HuH-7 (cell line): ENCODE data around the gene CLPTM1.
"Not testable (repeated sequence)": the region's sequence is repeated elsewhere in the genome, so short reads cannot be mapped to it uniquely, and the experiment has no call there.

Experiments
- DNase-seq: peaks from one replicate; pipeline ENCODE4 v3.0.0; 2011; ENCODE audit warnings: low spot score

Gene CLPTM1

GRCh38 chr19:44975444-44975843, 20.3 kb downstream of the CLPTM1 start:
- no peak for DNase-seq

GRCh38 chr19:44984005-44984404, 28.8 kb downstream of the CLPTM1 start:
- DNase-seq: no peak

DNA sequence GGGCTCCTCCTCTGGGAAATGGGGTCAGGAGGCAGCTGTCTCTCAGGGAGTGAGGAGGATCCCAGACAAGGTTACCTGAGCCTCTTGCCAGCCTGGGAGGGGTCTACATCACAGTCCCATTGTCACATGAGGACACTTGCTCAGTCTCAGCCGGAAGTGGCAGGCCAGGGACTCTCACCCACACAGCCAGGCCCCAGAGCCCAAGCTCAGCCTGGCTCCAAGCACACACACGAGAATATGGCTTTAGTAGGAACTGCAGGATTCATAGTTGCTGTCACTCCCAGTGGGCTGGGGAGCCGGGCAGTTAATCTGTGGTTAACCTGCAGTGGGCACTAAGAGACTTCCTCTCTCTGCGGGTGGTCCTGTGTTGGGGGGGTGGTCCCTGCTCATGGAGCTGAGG, 30.3 kb downstream of the CLPTM1 start:
- DNase-seq: no peak

DNA sequence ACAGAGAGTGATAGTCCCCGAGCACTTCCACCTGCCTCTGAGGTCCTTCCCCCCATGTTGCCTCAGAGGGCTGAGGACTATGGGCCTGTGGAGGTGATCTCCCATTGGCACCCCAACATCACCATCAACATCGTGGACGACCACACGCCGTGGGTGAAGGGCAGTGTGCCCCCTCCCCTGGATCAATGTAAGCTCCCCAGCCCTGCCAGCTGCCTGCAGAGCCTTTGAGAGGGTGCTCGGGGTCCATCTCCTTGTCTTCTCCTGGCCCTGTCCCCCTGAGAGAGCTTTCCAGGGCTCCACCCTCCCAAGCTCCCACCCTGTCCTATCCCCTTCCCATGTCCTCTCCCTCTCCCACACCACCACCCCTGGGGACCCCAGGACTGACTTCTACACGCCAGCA, 31.2 kb downstream of the CLPTM1 start:
- DNase-seq: no peak

DNA sequence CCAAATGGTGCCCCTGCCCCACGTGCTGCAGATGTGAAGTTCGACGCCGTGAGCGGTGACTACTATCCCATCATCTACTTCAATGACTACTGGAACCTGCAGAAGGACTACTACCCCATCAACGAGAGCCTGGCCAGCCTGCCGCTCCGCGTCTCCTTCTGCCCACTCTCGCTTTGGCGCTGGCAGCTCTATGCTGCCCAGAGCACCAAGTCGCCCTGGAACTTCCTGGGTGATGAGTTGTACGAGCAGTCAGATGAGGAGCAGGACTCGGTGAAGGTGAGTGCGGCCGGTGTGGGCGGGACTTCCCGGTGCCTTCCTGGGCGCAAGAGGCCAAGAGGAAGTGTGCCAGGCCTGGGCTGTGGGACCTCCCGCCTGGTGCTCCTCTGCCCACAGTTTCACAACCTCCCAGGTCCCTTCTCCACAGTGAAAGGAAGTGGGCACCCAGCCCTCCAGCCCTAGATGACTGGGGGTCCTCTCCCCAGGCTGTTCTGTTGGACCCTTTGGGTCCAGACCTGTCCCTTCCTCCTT, 32.0 kb downstream of the CLPTM1 start:
- no peak for DNase-seq

DNA sequence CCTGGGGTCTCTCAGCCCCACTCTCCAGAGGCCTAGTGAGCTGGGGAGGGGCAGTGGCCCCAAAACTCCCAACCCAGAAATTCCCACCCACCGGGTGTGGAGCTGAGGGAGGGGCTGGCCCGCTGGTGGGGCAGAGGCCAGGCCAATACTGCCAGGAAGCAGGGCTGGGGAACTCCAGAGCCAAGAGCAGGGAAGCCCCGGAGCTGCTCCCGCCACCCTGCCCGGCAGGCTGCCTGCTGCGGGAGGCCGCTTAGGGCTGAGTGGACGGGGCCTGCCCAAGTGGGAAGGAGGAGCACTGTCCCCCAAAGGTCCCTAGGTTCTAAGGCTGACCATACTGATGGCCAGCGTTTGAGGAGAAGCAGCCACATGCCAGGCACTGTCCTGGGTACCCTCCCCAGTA, 33.1 kb downstream of the CLPTM1 start:
- no peak for DNase-seq

DNA sequence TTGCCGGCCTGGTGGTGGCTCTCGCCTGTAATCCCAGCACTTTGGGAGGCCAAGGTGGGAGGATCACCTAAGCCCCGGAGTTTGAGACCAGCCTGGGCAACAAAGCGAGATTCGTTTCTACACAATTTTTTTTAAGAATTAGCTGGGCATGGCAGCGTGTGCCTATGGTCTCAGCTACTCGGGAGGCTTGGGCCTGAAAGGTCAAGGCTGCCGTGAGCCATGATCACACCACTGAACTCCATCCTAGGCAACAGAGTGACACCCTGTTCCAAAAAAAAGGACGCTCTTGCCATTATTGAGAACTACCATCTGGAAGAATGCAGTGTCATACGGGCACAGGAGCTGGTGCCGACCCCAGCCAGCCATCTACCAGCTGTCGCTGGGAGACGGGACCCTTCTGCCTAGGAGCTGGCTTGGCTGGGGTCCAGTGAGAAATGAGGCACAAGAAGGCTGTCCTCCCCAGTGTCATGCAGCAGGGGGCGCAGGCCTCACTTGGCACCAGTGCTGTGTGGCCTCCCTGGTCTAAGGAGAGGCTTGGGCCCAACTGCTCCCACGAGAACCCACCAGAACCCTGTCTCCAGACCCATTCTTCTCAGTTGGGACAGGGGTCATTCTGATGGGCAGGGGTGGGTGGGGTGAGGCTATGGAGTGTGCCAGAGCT, 33.8 kb downstream of the CLPTM1 start:
- peak; percentile 87 for DNase-seq

GRCh38 chr19:44990459-44990858, 35.3 kb downstream of the CLPTM1 start:
- no peak for DNase-seq

DNA sequence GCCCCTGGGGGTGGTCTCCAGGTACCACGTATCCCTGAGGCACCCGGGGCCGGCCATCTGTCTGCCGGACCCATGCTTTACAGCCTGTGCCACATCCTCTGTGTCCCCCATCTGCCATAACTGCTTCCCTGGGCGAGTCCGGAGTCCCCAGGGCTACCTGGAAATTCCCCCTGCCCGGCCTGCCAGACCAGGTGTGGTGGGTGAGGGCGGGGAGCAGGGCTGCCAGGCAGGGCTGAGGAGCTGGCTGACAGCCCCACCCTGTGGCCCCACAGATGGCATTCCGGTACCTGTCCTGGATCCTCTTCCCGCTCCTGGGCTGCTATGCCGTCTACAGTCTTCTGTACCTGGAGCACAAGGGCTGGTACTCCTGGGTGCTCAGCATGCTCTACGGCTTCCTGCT, 35.8 kb downstream of the CLPTM1 start:
- no peak for DNase-seq

DNA sequence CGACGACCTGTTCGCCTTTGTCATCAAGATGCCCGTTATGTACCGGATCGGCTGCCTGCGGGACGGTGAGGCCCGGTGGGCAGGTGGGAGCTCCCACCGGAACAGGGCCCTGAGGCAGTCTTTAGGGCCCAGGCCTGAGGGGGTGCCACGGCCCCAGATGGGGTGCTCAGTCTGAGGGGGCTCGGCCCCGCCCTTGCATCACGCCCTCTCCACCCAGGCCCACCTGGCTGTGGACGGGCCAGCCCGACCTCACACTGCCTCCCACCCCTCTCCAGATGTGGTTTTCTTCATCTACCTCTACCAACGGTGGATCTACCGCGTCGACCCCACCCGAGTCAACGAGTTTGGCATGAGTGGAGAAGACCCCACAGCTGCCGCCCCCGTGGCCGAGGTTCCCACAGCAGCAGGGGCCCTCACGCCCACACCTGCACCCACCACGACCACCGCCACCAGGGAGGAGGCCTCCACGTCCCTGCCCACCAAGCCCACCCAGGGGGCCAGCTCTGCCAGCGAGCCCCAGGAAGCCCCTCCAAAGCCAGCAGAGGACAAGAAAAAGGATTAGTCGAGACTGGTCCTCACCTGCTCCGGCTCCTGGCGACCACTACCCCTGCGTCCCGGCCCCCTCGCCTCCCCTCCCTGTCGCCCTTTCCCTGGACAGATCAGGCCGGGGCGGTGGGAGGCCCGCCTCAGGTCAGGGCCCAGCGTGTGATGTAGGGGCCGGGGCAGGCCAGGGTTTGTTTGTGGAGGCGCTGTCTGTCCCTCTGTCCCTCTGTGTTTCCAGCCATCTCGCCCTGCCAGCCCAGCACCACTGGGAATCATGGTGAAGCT, 37.4 kb downstream of the CLPTM1 start:
- DNase-seq: no peak

GRCh38 chr19:44993526-44993925, 38.3 kb downstream of the CLPTM1 start:
- no peak for DNase-seq

GRCh38 chr19:44993926-44994537, 38.9 kb downstream of the CLPTM1 start:
- DNase-seq: no peak

DNA sequence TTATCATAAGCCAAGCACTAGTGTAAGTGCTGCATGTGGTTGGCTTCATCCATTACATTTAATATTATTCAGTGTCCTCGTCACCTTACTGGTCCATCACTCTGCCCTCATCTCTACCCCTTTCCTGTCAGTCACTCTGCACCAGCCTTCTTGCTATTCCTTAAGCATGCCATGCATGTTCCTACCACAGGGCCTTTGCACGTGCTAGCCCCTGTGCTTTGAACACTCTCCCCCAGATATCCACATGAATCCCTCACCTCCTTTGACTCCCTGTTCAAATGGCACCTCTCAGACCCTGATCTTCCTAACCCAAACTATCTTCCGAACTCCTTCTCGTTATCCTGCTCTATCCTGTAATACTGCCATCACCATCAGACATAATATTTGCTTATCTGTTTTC, 42.8 kb downstream of the CLPTM1 start:
- DNase-seq: no peak

DNA sequence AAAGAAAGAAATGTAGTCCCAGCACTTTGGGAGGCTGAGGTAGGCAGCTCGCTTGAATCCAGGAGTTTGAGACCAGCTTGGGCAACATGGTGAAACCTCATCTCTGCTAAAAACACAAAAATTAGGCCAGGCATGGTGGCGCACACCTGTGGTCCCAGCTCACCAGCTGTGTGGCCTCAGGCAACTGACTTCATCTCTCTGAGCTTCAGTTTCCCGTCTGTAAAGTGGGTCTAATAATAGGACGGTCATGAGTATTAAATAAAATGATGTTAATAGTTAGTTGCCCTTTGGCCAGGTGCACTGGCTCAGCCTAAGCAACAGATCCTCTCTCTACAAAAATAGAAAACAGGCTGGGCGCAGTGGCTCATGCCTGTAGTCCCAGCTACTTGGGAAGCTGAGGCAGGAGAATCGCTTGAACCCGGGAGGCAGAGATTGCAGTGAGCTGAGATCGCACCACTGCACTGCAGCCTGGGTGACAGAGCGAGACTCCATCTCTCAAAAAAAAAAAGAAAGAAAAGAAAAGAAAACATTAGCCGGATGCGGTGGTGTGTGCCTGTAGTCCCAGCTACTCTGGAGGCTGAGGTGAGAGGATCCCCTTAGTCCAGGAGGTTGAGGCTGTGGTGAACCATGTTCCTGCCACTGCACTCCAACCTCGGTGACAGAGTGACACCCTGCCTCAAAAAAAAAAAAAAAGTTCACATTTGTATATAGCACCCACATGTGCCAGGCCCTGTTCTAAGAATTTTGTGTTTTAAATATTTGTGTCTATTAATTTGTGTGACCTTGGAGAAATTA, 44.1 kb downstream of the CLPTM1 start:
- DNase-seq: not testable (repeated sequence)

GRCh38 chr19:45000665-45001064, 45.5 kb downstream of the CLPTM1 start:
- not testable (repeated sequence) for DNase-seq

DNA sequence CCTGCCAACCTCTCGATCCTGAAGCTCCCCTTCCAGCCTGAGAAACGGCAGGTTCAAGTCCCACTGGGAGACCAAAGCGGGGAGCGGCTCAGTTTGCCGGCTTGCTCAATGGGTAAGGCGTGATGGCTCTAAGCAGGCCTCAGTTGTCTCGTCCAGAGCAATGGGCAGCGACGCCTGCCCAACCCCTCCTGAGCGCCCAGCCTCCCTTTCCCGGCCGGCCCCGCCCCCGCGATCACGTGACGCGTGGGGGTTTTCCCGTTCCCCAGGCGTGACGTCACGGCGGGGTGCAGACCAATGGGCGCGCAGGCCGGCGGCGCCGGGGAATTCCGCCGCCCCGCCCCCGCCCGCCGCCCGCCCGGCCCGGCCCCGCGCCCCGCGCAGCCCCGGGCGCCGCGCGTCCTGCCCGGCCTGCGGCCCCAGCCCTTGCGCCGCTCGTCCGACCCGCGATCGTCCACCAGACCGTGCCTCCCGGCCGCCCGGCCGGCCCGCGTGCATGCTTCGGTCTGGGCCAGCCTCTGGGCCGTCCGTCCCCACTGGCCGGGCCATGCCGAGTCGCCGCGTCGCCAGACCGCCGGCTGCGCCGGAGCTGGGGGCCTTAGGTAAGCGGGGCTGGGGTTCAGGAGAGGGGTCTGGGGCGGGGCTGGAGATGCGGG, 46.0 kb downstream of the CLPTM1 start, which contains the start of gene RELB:
RELB (plus strand) TSS at position 378 of the 653 bp plus-strand sequence; CDS start at position 494, 116 bp downstream.
- DNase-seq: peak; percentile 99

- DNase-seq: no peak
These were observed 48.3 kb downstream of the CLPTM1 start for GRCh38 chr19:45003485-45003884.

DNA sequence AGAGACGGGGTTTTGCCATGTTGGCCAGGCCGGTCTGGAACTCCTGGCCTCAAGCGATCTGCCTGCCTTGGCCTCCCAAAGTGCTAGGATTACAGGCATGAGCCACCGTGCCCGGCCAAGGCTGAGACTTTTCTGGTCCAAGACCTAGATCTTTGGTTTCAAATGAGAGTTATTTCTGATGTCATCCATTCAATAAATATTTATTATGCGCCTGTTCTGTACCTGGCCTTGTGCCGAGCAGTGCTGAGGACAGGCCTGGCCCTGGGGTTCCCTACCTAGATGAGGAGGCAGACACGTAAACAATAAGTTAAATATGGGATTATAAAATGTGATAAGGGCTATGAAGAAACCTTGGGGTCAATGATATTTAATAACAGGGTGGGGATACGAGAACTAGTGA, 50.6 kb downstream of the CLPTM1 start:
- no peak for DNase-seq

DNA sequence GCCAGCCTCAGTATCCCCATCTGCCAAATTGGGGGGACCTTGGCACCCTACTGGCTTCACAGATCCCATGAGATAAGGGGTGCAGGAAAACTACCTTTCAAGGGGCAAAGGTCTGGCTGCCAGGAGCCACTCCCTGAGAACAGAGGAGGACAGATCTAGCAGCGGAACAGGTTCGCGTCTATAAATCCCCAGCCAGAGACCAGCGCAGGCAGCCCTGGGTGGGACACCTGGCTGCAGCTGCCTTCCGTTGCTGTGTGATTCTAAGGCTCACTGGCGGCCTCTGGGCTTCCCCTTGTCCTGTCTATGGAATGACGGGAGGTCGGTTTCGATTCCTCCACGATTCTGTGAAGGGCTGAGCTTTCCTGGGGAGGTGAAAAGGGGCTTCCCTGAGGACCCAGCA, 53.4 kb downstream of the CLPTM1 start:
- peak; percentile 68 for DNase-seq

DNA sequence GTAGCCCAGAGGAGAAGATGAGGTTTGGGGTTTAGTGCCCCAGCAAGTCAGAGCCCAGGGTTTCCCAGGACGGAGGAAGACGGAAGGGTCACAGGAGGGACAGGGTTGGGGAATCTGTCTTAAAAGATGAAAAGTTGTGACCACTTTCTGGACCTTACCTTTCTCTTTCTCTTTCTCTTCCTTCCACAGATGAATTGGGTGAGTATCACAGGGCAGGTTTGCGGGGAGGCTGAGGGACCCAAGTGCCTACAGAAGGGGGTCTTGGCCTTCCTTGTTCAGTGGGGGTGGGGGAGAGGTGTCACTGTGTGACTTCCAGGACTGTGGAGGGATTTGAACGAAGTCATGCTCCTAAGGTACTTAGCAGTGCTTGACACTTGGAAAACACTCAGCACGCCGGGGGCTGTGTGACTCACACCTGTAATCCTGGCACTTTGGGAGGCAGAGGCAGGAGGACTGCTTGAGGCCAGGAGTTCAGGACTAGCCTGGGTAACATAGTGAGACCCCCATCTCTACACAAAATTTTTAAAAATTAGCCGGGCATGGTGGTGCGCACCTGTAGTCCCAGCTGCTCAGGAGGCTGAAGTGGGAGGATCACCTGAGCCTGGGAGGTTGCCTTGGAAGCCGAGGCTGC, 54.6 kb downstream of the CLPTM1 start:
- no peak for DNase-seq

DNA sequence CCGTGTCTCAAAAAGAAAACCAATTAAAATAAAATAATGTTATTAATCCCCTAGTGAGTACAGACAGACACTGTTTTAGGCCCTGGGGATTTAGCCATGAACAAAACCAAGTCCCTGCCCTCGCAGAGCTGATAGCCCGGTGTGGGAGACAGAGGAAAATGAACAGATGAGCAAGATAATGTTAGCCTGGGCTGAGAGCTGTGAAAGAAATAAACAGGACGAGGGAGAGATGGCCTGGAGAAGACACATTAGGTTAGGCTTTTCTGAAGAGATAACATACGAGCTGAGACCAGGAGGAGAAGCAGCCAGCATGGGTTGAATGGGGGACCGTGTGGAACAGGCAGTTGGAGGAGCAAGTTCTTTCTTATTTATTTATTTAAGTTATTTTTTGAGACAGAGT, 55.1 kb downstream of the CLPTM1 start:
- no peak for DNase-seq
